ENCODE results near the gene RPL27A. TPM values are rescaled to one million over a fixed set of nuclear protein-coding genes. Genes with fewer than 3 reads are reported as not detected.
"Not testable (repeated sequence)": the region's sequence is repeated elsewhere in the genome, so short reads cannot be mapped to it uniquely, and the experiment has no call there.

Gene RPL27A
- total and polyA plus RNA-seq, 5 donors, result 519 to 1,811 (median 707) TPM

DNA sequence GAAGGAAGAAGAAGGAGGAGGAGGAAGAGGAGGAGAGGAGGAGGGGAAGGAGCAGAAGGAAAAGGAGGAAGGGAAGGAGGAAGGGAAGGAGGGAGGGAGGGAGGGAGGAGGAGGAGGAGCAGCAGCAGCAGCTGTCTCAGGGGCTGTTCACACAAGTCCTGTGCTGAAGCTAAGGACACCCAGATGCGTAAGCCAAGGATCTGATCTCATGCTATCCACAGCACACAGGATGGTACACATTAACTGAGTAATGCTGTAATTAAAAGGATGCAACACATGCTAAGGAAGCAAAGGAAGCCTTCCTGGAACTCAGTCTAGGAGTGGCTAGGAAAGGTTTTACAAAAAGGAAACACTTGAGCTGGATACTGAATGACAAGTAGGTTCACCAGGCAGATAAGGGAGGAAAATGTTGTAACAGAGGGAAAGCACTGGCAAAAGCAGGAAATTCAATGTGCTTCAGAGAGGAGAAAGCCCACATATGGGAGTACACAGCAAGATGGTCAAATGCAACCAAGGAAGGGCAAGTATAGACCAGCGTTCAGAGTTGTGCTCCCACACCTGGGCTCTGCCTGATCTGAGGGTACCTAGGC, 32.1 kb upstream of the RPL27A start:
- WGBS, result 97% methylated on average over 2 of the region's 2 CpGs
- no peak for ATAC-seq
- no peak overlapping the region for H3K27ac ChIP-seq (ENCODE audit: low read length)
- H3K27me3 ChIP-seq (ENCODE audit: control insufficient read depth, insufficient read depth), result no peaks in the 10 kb centered on the region
- no peaks in the 10 kb centered on the region for H3K4me1 ChIP-seq (ENCODE audit: control insufficient read depth, insufficient read depth, low read length)
- DNase-seq, result no peak
- intact Hi-C loops (cut with DNase I), result no loop called here
- H3K4me3 ChIP-seq (ENCODE audit: low read length), result no peak overlapping the region
- H3K9me3 ChIP-seq (ENCODE audit: control insufficient read depth, low read length), result no peaks in the 10 kb centered on the region

DNA sequence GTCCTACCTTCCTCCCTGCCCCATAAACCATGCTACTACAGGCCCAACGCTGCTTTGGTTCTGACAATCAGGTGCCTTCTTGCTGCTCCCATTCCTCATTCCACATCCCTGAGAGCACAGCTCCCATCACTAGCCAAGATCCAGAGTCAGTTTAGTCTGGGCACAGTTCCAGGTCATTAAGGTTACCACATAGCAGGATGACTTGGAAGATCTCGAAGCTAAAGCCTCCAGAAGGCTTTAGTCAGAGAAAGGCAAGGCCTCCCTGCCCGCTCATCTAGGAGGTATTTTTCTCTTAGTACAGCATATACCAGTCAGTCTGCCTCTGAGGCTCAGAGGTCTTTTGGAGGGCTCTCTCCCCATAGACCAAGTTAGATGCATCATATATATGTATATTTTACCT, 30.5 kb upstream of the RPL27A start:
- Histone ChIP-seq H3K9me3 (ENCODE audit: control insufficient read depth, low read length) (no peaks in the 10 kb centered on the region), H3K27me3 (ENCODE audit: control insufficient read depth, insufficient read depth) (no peaks in the 10 kb centered on the region), H3K4me3 (ENCODE audit: low read length) (no peak overlapping the region), H3K4me1 (ENCODE audit: control insufficient read depth, insufficient read depth, low read length) (no peaks in the 10 kb centered on the region), H3K27ac (ENCODE audit: low read length) (no peak overlapping the region)
- DNase-seq (no peak), ATAC-seq (no peak)
- intact Hi-C loops (cut with DNase I), result no loop called here
- 84% methylated on average over 3 of the region's 3 CpGs for WGBS

DNA sequence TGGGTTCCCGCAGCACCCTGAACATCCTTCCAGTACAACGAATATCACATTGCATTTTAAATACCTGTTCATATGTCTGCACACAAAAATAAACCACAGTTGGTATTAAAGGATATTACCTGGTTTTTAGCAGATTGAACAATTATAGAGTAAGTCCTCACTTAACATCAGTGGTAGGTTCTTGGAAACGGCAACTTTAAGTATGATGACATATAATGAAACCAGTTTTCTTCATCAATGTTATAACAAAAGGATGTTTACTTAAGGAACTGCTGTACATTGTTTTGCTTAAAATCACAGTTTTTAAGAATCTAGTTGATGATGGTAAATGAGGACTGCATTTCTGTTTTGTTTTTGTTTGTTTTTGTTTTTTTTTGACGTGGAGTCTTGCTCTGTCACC, 28.1 kb upstream of the RPL27A start:
- DNase-seq (no peak), ATAC-seq (no peak)
- Histone ChIP-seq H3K4me1 (ENCODE audit: control insufficient read depth, insufficient read depth, low read length) (no peaks in the 10 kb centered on the region), H3K9me3 (ENCODE audit: control insufficient read depth, low read length) (no peaks in the 10 kb centered on the region), H3K27me3 (ENCODE audit: control insufficient read depth, insufficient read depth) (no peaks in the 10 kb centered on the region), H3K27ac (ENCODE audit: low read length) (no peak overlapping the region), H3K4me3 (ENCODE audit: low read length) (no peak overlapping the region)
- 82% methylated on average over 4 of the region's 4 CpGs for WGBS
- intact Hi-C loops (cut with DNase I), result no loop called here

DNA sequence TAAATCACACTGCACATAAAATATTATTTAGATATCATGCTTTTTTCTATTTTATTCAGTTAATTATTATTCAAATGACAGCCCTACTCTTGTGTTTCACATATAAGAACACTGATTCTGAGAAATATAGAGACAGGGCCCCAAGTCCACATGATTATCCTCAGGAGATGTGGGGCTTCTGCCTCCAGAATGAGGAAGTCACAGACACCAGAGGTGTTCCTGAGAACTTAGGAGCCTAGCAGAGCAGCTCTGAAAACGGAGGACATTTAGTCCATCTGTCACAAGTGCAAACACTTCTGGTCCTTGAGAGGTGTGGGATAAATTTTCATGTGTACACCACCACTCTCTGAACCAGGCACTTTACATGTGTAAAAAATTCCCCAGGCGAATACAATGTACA, 26.3 kb upstream of the RPL27A start:
- intact Hi-C loops (cut with DNase I), result no loop called here
- 81% methylated on average over 2 of the region's 2 CpGs for whole genome bisulfite sequencing

DNA sequence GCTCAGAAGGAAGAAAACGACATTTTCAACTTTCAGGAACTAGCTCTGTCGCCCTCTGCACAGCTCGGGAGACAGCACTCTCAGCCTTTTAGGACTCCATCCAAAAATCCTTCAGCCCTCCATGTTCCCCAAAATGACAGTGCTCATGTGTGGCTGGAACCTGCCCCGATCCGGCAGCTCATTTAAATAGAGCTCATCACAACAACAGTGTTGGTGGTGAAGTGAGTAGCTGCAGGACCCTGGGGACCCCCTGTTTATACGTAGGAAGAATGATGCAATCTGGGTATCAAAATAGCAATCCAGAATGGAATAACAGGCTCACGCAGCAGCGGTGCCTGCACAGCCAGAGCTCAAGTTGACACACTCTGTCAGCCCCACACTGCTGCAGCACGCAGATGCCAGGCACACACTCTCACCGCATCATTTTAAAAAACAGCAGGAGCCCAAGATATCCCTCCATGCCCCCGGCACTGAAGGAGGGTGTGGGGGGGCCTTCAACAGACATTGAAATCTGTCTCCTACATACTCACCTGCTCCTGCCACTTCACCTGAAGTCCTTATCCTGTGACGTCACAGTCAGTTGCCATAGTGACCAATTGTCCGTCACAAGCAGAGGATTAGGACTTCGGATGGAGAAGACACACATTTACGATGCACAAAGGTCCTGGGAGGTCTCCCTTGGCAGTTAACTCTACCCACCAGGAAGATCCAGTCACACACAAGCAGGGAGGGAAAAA, 24.1 kb upstream of the RPL27A start:
- Histone ChIP-seq H3K27me3 (ENCODE audit: control insufficient read depth, insufficient read depth) (no peaks in the 10 kb centered on the region), H3K9me3 (ENCODE audit: control insufficient read depth, low read length) (no peaks in the 10 kb centered on the region), H3K4me3 (ENCODE audit: low read length) (no peak overlapping the region), H3K4me1 (ENCODE audit: control insufficient read depth, insufficient read depth, low read length) (no peaks in the 10 kb centered on the region), H3K27ac (ENCODE audit: low read length) (no peak overlapping the region)
- DNase-seq, result peak; percentile 34 to 72 (median 55)
- ATAC-seq, result peak; percentile 52 to 63
- intact Hi-C loops (cut with DNase I), result no loop called here
- WGBS, result 53% methylated on average over 15 of the region's 15 CpGs

More for the DNA sequence above, 26.3 kb upstream of the RPL27A start:
- Histone ChIP-seq H3K4me1 (ENCODE audit: control insufficient read depth, insufficient read depth, low read length) (no peaks in the 10 kb centered on the region), H3K9me3 (ENCODE audit: control insufficient read depth, low read length) (no peaks in the 10 kb centered on the region), H3K27me3 (ENCODE audit: control insufficient read depth, insufficient read depth) (no peaks in the 10 kb centered on the region), H3K4me3 (ENCODE audit: low read length) (no peak overlapping the region), H3K27ac (ENCODE audit: low read length) (no peak overlapping the region)
- ATAC-seq (no peak), DNase-seq (no peak)

DNA sequence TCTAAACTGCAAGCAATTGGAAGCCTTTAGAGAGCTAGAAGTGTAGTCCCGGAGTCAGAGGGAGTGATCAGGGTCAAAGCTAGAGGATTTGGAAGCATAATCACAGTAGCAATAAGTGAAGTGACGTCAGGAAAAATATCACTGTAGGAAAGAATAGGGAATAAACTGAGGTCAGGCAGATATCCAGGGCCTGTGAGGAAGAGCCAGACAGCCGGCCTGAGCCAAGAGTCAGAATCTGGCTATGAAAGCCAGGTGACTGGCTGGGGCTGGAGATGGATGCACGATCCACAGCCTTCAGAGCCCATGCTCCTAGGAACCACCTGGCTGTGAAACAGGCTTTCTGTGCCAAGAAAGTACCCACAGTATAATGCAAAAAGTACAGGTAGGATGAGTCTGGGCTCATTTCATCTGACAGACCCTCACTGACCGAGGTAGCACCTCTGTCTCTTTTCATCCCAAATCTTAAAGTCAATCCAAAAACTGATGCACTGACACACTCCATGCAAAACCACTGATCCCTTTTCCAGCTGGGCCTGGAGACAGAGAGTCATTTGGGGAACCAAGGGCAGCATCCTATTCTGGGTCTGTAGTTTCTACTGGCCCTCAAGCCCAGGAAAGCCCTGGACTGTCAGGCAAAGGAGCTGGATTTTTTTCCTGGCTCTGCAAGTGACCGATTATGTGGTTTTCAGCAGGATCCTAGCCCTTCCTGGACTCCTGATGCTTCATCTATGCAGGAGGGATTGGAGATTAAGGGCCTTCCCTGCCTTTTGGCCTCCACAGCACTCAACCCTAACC, 21.4 kb upstream of the RPL27A start:
- intact Hi-C loops (cut with DNase I), result no loop called here
- H3K4me3 ChIP-seq (ENCODE audit: low read length), result no peak overlapping the region
- H3K9me3 ChIP-seq (ENCODE audit: control insufficient read depth, low read length), result no peaks in the 10 kb centered on the region
- H3K27ac ChIP-seq (ENCODE audit: low read length), result no peak overlapping the region
- no peak for ATAC-seq
- WGBS, result 76% methylated on average over 6 of the region's 6 CpGs
- DNase-seq, result no peak
- no peaks in the 10 kb centered on the region for H3K27me3 ChIP-seq (ENCODE audit: control insufficient read depth, insufficient read depth)
- H3K4me1 ChIP-seq (ENCODE audit: control insufficient read depth, insufficient read depth, low read length), result no peaks in the 10 kb centered on the region

DNA sequence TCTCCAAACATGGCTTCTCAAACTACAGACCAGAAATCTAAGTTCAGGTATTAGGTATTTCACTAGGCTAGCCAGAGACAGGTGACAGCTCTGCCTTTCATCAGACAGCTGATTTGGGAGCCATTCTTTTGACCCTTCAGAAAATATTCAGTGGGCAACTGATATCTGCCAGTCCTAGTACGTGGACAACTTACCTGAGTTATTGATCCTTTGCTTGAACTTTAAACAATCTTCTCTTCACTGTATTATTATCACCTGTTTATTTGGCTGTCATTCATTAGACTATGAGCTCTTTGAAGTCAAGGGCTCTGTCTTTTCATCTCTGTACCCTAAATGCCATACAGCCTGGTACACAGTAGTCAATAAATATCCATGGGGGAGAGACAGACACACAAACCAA, 17.4 kb upstream of the RPL27A start:
- no peak for ATAC-seq
- no peak for DNase-seq
- Histone ChIP-seq H3K27ac (ENCODE audit: low read length) (no peak overlapping the region), H3K27me3 (ENCODE audit: control insufficient read depth, insufficient read depth) (no peaks in the 10 kb centered on the region), H3K4me1 (ENCODE audit: control insufficient read depth, insufficient read depth, low read length) (no peaks in the 10 kb centered on the region), H3K4me3 (ENCODE audit: low read length) (no peak overlapping the region), H3K9me3 (ENCODE audit: control insufficient read depth, low read length) (no peaks in the 10 kb centered on the region)
- intact Hi-C loops (cut with DNase I), result no loop called here
- 96% methylated on average over 1 of the region's 1 CpG for WGBS

DNA sequence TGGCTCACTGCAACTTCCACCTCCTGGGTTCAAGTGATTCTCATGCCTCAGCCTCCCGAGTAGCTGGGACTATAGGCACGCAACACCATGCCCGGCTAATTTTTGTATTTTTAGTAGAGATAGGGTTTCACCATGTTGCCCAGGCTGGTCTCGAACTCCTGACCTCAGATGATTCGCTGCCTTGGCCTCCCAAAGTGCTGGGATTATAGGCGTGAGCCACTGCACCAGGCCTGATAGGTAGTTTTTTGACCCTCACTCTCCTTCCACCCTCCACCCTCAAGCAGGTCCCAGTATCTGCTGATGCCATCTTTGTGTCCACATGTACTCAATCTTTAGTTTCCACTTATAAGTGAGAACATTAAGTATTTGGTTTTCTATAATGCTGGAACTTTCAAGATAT, 12.5 kb upstream of the RPL27A start:
- WGBS, result 94% methylated on average over 6 of the region's 6 CpGs
- H3K4me1 ChIP-seq (ENCODE audit: control insufficient read depth, insufficient read depth, low read length); H3K27me3 ChIP-seq (ENCODE audit: control insufficient read depth, insufficient read depth); DNase-seq; ATAC-seq; H3K4me3 ChIP-seq (ENCODE audit: low read length); H3K9me3 ChIP-seq (ENCODE audit: control insufficient read depth, low read length); intact Hi-C loops (cut with DNase I); H3K27ac ChIP-seq (ENCODE audit: low read length): not testable (repeated sequence)

DNA sequence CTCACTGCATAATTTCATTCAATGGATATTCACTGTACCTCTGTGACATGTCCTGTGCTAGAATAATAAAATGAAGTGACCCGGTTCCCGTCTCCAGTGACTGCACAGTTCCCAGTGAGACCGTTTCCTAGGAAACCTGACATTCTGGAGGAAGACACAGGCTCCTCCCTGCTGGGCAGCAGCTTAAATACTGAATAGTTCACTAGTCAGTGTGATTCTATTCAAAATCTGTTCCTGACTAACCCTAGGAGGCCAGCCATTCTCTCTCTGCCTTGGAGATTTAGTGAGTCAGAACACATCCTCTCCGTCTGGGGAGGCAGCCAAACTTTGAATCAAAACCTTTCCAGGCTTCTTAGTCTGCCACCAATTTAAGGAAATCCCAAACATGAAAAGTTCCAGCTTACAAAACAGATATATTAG, 11.4 kb upstream of the RPL27A start:
- intact Hi-C loops (cut with DNase I), result no loop called here
- Histone ChIP-seq H3K4me1 (ENCODE audit: control insufficient read depth, insufficient read depth, low read length) (peaks cover 6% of the 10 kb centered on the region), H3K27ac (ENCODE audit: low read length) (peak overlapping the region; percentile 95), H3K27me3 (ENCODE audit: control insufficient read depth, insufficient read depth) (no peaks in the 10 kb centered on the region), H3K4me3 (ENCODE audit: low read length) (no peak overlapping the region), H3K9me3 (ENCODE audit: control insufficient read depth, low read length) (no peaks in the 10 kb centered on the region)
- 33% methylated on average over 4 of the region's 4 CpGs for WGBS
- DNase-seq (peak; percentile 70 to 75 (median 70)), ATAC-seq (peak; percentile 97 to 99)

DNA sequence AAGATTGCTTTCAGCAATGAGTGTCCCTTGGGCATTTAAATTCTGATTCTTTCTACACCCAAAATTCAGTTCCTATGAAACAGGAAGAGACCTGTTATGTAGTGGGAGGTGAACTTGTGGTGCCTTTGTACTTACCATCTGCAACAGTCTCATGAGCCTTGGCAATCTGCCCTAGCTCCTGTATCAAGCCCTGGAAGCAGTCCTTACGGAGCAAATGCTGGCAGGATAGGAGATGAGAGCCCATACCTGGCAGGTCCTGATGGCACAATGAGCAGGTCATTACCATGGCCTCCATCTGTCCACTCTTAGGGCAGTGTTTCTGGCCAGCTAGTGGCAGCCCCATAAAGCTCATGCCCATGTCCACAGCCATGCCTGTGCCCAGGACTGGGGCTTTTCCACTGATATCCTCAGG, 10.9 kb upstream of the RPL27A start:
- Histone ChIP-seq H3K27me3 (ENCODE audit: control insufficient read depth, insufficient read depth) (no peaks in the 10 kb centered on the region), H3K27ac (ENCODE audit: low read length) (peak overlapping the region; percentile 95), H3K9me3 (ENCODE audit: control insufficient read depth, low read length) (no peaks in the 10 kb centered on the region), H3K4me1 (ENCODE audit: control insufficient read depth, insufficient read depth, low read length) (peaks cover 6% of the 10 kb centered on the region), H3K4me3 (ENCODE audit: low read length) (no peak overlapping the region)
- DNase-seq (peak in 1 of 3 donors; percentile 37), ATAC-seq (peak; percentile 34 to 83)
- WGBS, result 28% methylated on average over 1 of the region's 1 CpG
- intact Hi-C loops (cut with DNase I), result no loop called here

DNA sequence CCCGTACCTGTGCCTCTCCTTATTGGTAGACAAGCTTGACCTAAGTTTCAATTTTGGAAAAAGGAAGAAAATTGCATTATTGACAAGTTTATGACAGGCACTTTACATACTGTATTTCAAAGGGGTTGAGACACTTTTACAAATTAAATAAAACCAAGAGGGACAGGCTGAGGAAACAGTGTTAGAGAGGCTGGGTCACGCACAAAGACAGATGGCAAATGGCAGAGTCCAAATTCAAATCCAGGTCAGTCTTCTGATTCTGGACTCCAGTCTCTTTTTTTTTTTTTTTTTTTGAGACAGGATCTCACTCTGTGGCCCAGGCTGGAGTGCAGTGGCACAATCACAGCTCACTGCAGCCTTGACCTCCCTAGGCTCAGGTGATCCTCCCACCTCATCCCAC, 10.2 kb upstream of the RPL27A start:
- WGBS, result 94% methylated on average over 2 of the region's 2 CpGs

More for the DNA sequence above, 10.2 kb upstream of the RPL27A start:
- Histone ChIP-seq H3K4me3 (ENCODE audit: low read length) (no peak overlapping the region), H3K9me3 (ENCODE audit: control insufficient read depth, low read length) (no peaks in the 10 kb centered on the region), H3K27me3 (ENCODE audit: control insufficient read depth, insufficient read depth) (no peaks in the 10 kb centered on the region), H3K4me1 (ENCODE audit: control insufficient read depth, insufficient read depth, low read length) (peaks cover 6% of the 10 kb centered on the region), H3K27ac (ENCODE audit: low read length) (peak overlapping the region; percentile 95)
- intact Hi-C loops (cut with DNase I), result no loop called here
- ATAC-seq (no peak), DNase-seq (no peak)
